MM.1S (cell line): Measurements from ENCODE around the gene UST.
"Not testable (repeated sequence)": the region's sequence is repeated elsewhere in the genome, so short reads cannot be mapped to it uniquely, and the experiment has no call there.

Source experiments
- DNase-seq: peaks from one replicate; pipeline ENCODE4 v3.0.0-alpha.2; 2015
- H2AFZ ChIP-seq: fragments of 300-600 bp; sonication (generic); 2 replicates; pipeline ENCODE4 v1.6.0; 2016; ENCODE audit warnings: antibody characterized with exemption, low read length
- H3F3A ChIP-seq: fragments of 300-600 bp; sonication (generic); 2 replicates; pipeline ENCODE4 v1.6.1; 2016; ENCODE audit warnings: mild to moderate bottlenecking, antibody characterized with exemption, low read length, moderate library complexity, mixed read lengths; ENCODE audit not compliant: insufficient read depth
- H3K27ac ChIP-seq: fragments of 300-600 bp; sonication (generic); 2 replicates; pipeline ENCODE4 v1.5.1; 2016; ENCODE audit warnings: mild to moderate bottlenecking, low read length
- H3K27me3 ChIP-seq: fragments of 300-600 bp; sonication (generic); replicated peaks from 2 replicates; pipeline ENCODE4 v1.6.0; 2016; ENCODE audit warnings: low read length; ENCODE audit not compliant: insufficient read depth
- H3K36me3 ChIP-seq: fragments of 300-600 bp; sonication (generic); replicated peaks from 2 replicates; pipeline ENCODE4 v1.6.1; 2016; ENCODE audit warnings: mild to moderate bottlenecking, low read length, mixed read lengths; ENCODE audit not compliant: insufficient read depth
- H3K4me1 ChIP-seq: fragments of 300-600 bp; sonication (generic); 2 replicates; pipeline ENCODE4 v1.6.1; 2016; ENCODE audit warnings: low read length, mixed read lengths
- H3K4me2 ChIP-seq: fragments of 300-600 bp; sonication (generic); 2 replicates; pipeline ENCODE4 v1.6.0; 2016; ENCODE audit warnings: low read depth, low read length
- H3K4me3 ChIP-seq: fragments of 300-600 bp; sonication (generic); 2 replicates; pipeline ENCODE4 v1.5.1; 2016; ENCODE audit warnings: low read length, mixed read lengths
- H3K79me2 ChIP-seq: fragments of 300-600 bp; sonication (generic); 2 replicates; pipeline ENCODE4 v1.6.1; 2016; ENCODE audit warnings: mixed run types, low read length, mixed read lengths
- H3K9ac ChIP-seq: fragments of 300-600 bp; sonication (generic); 2 replicates; pipeline ENCODE4 v1.6.1; 2016; ENCODE audit warnings: low read length, mixed read lengths
- H3K9me2 ChIP-seq: fragments of 300-600 bp; sonication (generic); replicated peaks from 2 replicates; pipeline ENCODE4 v1.6.1; 2016; ENCODE audit warnings: mild to moderate bottlenecking, low read length, mixed read lengths; ENCODE audit not compliant: insufficient read depth
- H3K9me3 ChIP-seq: fragments of 300-600 bp; sonication (generic); replicated peaks from 2 replicates; pipeline ENCODE4 v1.6.1; 2016; ENCODE audit warnings: mild to moderate bottlenecking, low read length, mixed read lengths; ENCODE audit not compliant: insufficient read depth
- H4K20me1 ChIP-seq: fragments of 300-600 bp; sonication (generic); 2 replicates; pipeline ENCODE4 v1.6.1; 2016; ENCODE audit warnings: mild to moderate bottlenecking, low read length, moderate library complexity, mixed read lengths; ENCODE audit not compliant: insufficient read depth
- CTCF ChIP-seq: fragments of 300-600 bp; sonication (generic); IDR thresholded peaks from 2 replicates; pipeline ENCODE4 v1.5.1; 2016; ENCODE audit warnings: antibody characterized with exemption, low read length, mixed read lengths
- EZH2 ChIP-seq: fragments of 300-600 bp; sonication (generic); optimal IDR thresholded peaks from 2 replicates; pipeline ENCODE3; 2017; ENCODE audit warnings: low read depth, mild to moderate bottlenecking, antibody characterized with exemption, low read length, mixed read lengths
- EZH2phosphoT487 ChIP-seq: fragments of 300-600 bp; sonication (generic); IDR thresholded peaks from 2 replicates; pipeline ENCODE4 v1.6.1; 2018; ENCODE audit warnings: antibody characterized with exemption, low read length

Gene UST

GRCh38 chr6:148915810-148916209 is 169.0 kb downstream of the UST start:
- H3K27ac ChIP-seq, result no peak overlapping the region
- no peaks in the 10 kb centered on the region for H3K9me2 ChIP-seq
- no peaks in the 10 kb centered on the region for H3K9me3 ChIP-seq
- H2AFZ ChIP-seq, result no peak overlapping the region
- no peak overlapping the region for H3K9ac ChIP-seq
- H3F3A ChIP-seq, result no peaks in the 10 kb centered on the region
- TF ChIP-seq EZH2, result no peak
- TF ChIP-seq EZH2phosphoT487, result no peak
- no peak for TF ChIP-seq CTCF
- H3K4me3 ChIP-seq, result no peak overlapping the region
- no peaks in the 10 kb centered on the region for H3K36me3 ChIP-seq
- no peak for DNase-seq
- H3K79me2 ChIP-seq, result no peaks in the 10 kb centered on the region
- H3K4me2 ChIP-seq, result no peak overlapping the region
- H4K20me1 ChIP-seq, result no peaks in the 10 kb centered on the region
- no peaks in the 10 kb centered on the region for H3K27me3 ChIP-seq
- no peaks in the 10 kb centered on the region for H3K4me1 ChIP-seq

- H3K9me2 ChIP-seq, H3F3A ChIP-seq, H3K9ac ChIP-seq, H3K79me2 ChIP-seq, DNase-seq, H2AFZ ChIP-seq, H3K4me3 ChIP-seq, H3K36me3 ChIP-seq, H3K9me3 ChIP-seq, H4K20me1 ChIP-seq, H3K27me3 ChIP-seq, H3K4me1 ChIP-seq, H3K27ac ChIP-seq, H3K4me2 ChIP-seq: not testable (repeated sequence)
Measured at GRCh38 chr6:148916485-148916884, 169.7 kb downstream of the UST start.

GRCh38 chr6:148924226-148925012 is 177.6 kb downstream of the UST start:
- H3K4me3 ChIP-seq, result no peak overlapping the region
- H3K9ac ChIP-seq, result no peak overlapping the region
- H3K9me2 ChIP-seq, result no peaks in the 10 kb centered on the region
- H3K27ac ChIP-seq, result no peak overlapping the region
- H4K20me1 ChIP-seq, result no peaks in the 10 kb centered on the region
- no peaks in the 10 kb centered on the region for H3K4me1 ChIP-seq
- no peaks in the 10 kb centered on the region for H3K79me2 ChIP-seq
- H3K36me3 ChIP-seq, result no peaks in the 10 kb centered on the region
- TF ChIP-seq EZH2phosphoT487 (no peak), EZH2 (no peak), CTCF (no peak)
- no peaks in the 10 kb centered on the region for H3K27me3 ChIP-seq
- H2AFZ ChIP-seq, result no peak overlapping the region
- no peak overlapping the region for H3K4me2 ChIP-seq
- DNase-seq, result no peak
- no peaks in the 10 kb centered on the region for H3K9me3 ChIP-seq
- no peaks in the 10 kb centered on the region for H3F3A ChIP-seq

- Histone ChIP-seq H3K9me3 (no peaks in the 10 kb centered on the region), H3K4me3 (no peak overlapping the region), H3K79me2 (no peaks in the 10 kb centered on the region), H3K36me3 (no peaks in the 10 kb centered on the region), H3K4me2 (no peak overlapping the region), H3K9ac (no peak overlapping the region), H3K4me1 (no peaks in the 10 kb centered on the region), H3K9me2 (no peaks in the 10 kb centered on the region), H2AFZ (no peak overlapping the region), H3F3A (no peaks in the 10 kb centered on the region), H4K20me1 (no peaks in the 10 kb centered on the region), H3K27me3 (no peaks in the 10 kb centered on the region), H3K27ac (no peak overlapping the region)
- TF ChIP-seq CTCF, result no peak
- TF ChIP-seq EZH2, result no peak
- no peak for TF ChIP-seq EZH2phosphoT487
- no peak for DNase-seq
Measured at GRCh38 chr6:148925701-148926100, 178.9 kb downstream of the UST start.
